H9 (cell line): ENCODE data around the gene NPTXR. TPM values are rescaled to one million over a fixed set of nuclear protein-coding genes. Genes with fewer than 3 reads are reported as not detected.

ENCODE experiments used
- DNase-seq: peaks from one replicate; pipeline ENCODE4 v3.0.0-alpha.2; 2017
- H2AFZ ChIP-seq: one replicate; pipeline ENCODE4 v1.6.1; 2013; ENCODE audit warnings: mild to moderate bottlenecking, low read length, control low read depth, moderate library complexity
- H2AK5ac ChIP-seq: 2 replicates; pipeline ENCODE4 v1.6.1; 2013; ENCODE audit warnings: low read length, control low read depth, mixed read lengths; ENCODE audit not compliant: insufficient read length
- H2BK120ac ChIP-seq: one replicate; pipeline ENCODE4 v1.6.1; 2013; ENCODE audit warnings: low read depth, mild to moderate bottlenecking, low read length, control low read depth, inconsistent platforms; ENCODE audit not compliant: poor library complexity, severe bottlenecking
- H2BK12ac ChIP-seq: 2 replicates; pipeline ENCODE4 v1.6.1; 2013; ENCODE audit warnings: low read length, control low read depth, mixed read lengths, low read depth; ENCODE audit not compliant: insufficient read length
- H2BK15ac ChIP-seq: 2 replicates; pipeline ENCODE4 v1.6.1; 2013; ENCODE audit warnings: low read depth, low read length, control low read depth
- H2BK20ac ChIP-seq: one replicate; pipeline ENCODE4 v1.6.1; 2013; ENCODE audit warnings: low read depth, mild to moderate bottlenecking, low read length, control low read depth, inconsistent platforms; ENCODE audit not compliant: poor library complexity, severe bottlenecking
- H2BK5ac ChIP-seq: 2 replicates; pipeline ENCODE4 v1.6.1; 2013; ENCODE audit warnings: low read length, control low read depth, mixed read lengths; ENCODE audit not compliant: insufficient read length
- H3K14ac ChIP-seq: 2 replicates; pipeline ENCODE4 v1.6.1; 2013; ENCODE audit warnings: low read length, control low read depth; ENCODE audit not compliant: insufficient read depth
- H3K18ac ChIP-seq: 2 replicates; pipeline ENCODE4 v1.6.1; 2013; ENCODE audit warnings: low read depth, mild to moderate bottlenecking, mixed read lengths, low read length, control low read depth; ENCODE audit not compliant: insufficient read length
- H3K23ac ChIP-seq: 2 replicates; pipeline ENCODE4 v1.6.1; 2013; ENCODE audit warnings: low read length, control low read depth, mixed read lengths, low read depth; ENCODE audit not compliant: insufficient read length
- H3K23me2 ChIP-seq: 2 replicates; pipeline ENCODE4 v1.6.1; 2013; ENCODE audit warnings: low read depth, mild to moderate bottlenecking, mixed read lengths, low read length, control low read depth; ENCODE audit not compliant: insufficient read length, poor library complexity, severe bottlenecking
- H3K27ac ChIP-seq: 2 replicates; pipeline ENCODE4 v1.5.1; 2013; ENCODE audit warnings: low read length, control low read depth, mixed read lengths, low read depth; ENCODE audit not compliant: insufficient read length
- H3K27me3 ChIP-seq: 2 replicates; pipeline ENCODE4 v1.6.1; 2013; ENCODE audit warnings: low read length, control low read depth, inconsistent platforms; ENCODE audit not compliant: insufficient read depth
- H3K4ac ChIP-seq: 2 replicates; pipeline ENCODE4 v1.6.1; 2013; ENCODE audit warnings: low read depth, mild to moderate bottlenecking, control low read depth, inconsistent platforms, low read length, moderate library complexity
- H3K4me1 ChIP-seq: 2 replicates; pipeline ENCODE4 v1.6.1; 2013; ENCODE audit warnings: low read length, control low read depth, inconsistent platforms; ENCODE audit not compliant: insufficient read depth
- H3K4me2 ChIP-seq: 2 replicates; pipeline ENCODE4 v1.6.1; 2013; ENCODE audit warnings: low read length, control low read depth, mixed read lengths; ENCODE audit not compliant: insufficient read length, insufficient read depth
- H3K56ac ChIP-seq: 2 replicates; pipeline ENCODE4 v1.6.1; 2013; ENCODE audit warnings: low read depth, mild to moderate bottlenecking, mixed read lengths, low read length, control low read depth; ENCODE audit not compliant: insufficient read length
- H3K79me1 ChIP-seq: 2 replicates; pipeline ENCODE4 v1.6.1; 2013; ENCODE audit warnings: low read depth, mild to moderate bottlenecking, moderate library complexity, low read length, control low read depth, inconsistent platforms; ENCODE audit not compliant: insufficient read depth, poor library complexity, severe bottlenecking
- H3K79me2 ChIP-seq: 2 replicates; pipeline ENCODE4 v1.6.1; 2013; ENCODE audit warnings: low read length, control low read depth, inconsistent platforms; ENCODE audit not compliant: insufficient read depth
- H3K9ac ChIP-seq: 2 replicates; pipeline ENCODE4 v1.6.1; 2013; ENCODE audit warnings: low read length, control low read depth, mixed read lengths; ENCODE audit not compliant: insufficient read length; ENCODE audit errors: extremely low read depth
- H3K9me3 ChIP-seq: one replicate; pipeline ENCODE4 v1.6.1; 2013; ENCODE audit warnings: low read depth, low read length, inconsistent platforms; ENCODE audit not compliant: control insufficient read depth
- H3T11ph ChIP-seq: one replicate; pipeline ENCODE4 v1.6.1; 2013; ENCODE audit warnings: mild to moderate bottlenecking, low read length, control low read depth, inconsistent platforms
- H4K20me1 ChIP-seq: one replicate; pipeline ENCODE4 v1.6.1; 2013; ENCODE audit not compliant: control insufficient read depth, insufficient read length, insufficient read depth
- H4K5ac ChIP-seq: 2 replicates; pipeline ENCODE4 v1.6.1; 2013; ENCODE audit warnings: low read depth, mild to moderate bottlenecking, mixed read lengths, low read length, control low read depth; ENCODE audit not compliant: insufficient read length
- H4K8ac ChIP-seq: replicated peaks from 2 replicates; pipeline ENCODE4 v1.6.1; 2013; ENCODE audit warnings: low read length, control low read depth, mixed read lengths, low read depth; ENCODE audit not compliant: insufficient read length
- H4K91ac ChIP-seq: 2 replicates; pipeline ENCODE4 v1.6.1; 2013; ENCODE audit warnings: low read depth, mild to moderate bottlenecking, moderate library complexity, mixed read lengths, low read length, control low read depth; ENCODE audit not compliant: insufficient read length
- H3K27ac Mint-ChIP-seq, 3 experiments: 2 replicates in 2 of 3; 3 replicates in 1 of 3; pipeline ENCODE4 v1.8.0; 2020 to 2021; ENCODE audit warnings: mixed read lengths in 3 of 3, mild to moderate bottlenecking in 1 of 3, moderate library complexity in 1 of 3
- H3K27me3 Mint-ChIP-seq: 2 replicates; pipeline ENCODE4 v1.8.0; 2021; ENCODE audit warnings: low read depth, mild to moderate bottlenecking, moderate library complexity, mixed read lengths
- H3K36me3 Mint-ChIP-seq, 3 experiments: 2 replicates in 2 of 3; 3 replicates in 1 of 3; pipeline ENCODE4 v1.8.0; 2020 to 2021; ENCODE audit warnings: low read depth in 3 of 3, mixed read lengths in 3 of 3; ENCODE audit not compliant: insufficient read depth in 1 of 3
- H3K4me1 Mint-ChIP-seq, 2 experiments: 2 replicates each; pipeline ENCODE4 v1.8.0; 2020; ENCODE audit warnings: mixed read lengths in 2 of 2
- H3K4me3 Mint-ChIP-seq, 2 experiments: 2 replicates in 1 of 2; 3 replicates in 1 of 2; pipeline ENCODE4 v1.8.0; 2020 to 2021; ENCODE audit warnings: mild to moderate bottlenecking in 2 of 2, mixed read lengths in 2 of 2, moderate library complexity in 1 of 2
- H3K9me3 Mint-ChIP-seq, 2 experiments: 2 replicates in 1 of 2; 3 replicates in 1 of 2; pipeline ENCODE4 v1.8.0; 2020; ENCODE audit warnings: mild to moderate bottlenecking in 2 of 2, mixed read lengths in 2 of 2, moderate library complexity in 1 of 2
- CTCF ChIP-seq: fragments of 200-600 bp; sonication (generic); conservative IDR thresholded peaks from 3 replicates; pipeline ENCODE4 v1.8.0; 2021; ENCODE audit warnings: antibody characterized with exemption, mild to moderate bottlenecking
- WGBS: extraction: QIAGEN DNeasy Blood & Tissue Kit; methylation state at CpG from one replicate; pipeline ENCODE4 v1.1.7; 2013; ENCODE audit warnings: missing lambda C conversion rate, low lambda C conversion rate, mixed read lengths; ENCODE audit not compliant: insufficient read length; ENCODE audit errors: extremely low coverage; 5-methylcytosine and 5-hydroxymethylcytosine counted together
- total RNA-seq: library from RNA; stranded (reverse); gene quantifications from 2 replicates; pipeline ENCODE4 v1.2.1, GENCODE V29; 2021

NPTXR gene
- total RNA-seq, 1 experiment from 2014 or later = 8.1 TPM

- H3K18ac ChIP-seq = no peak overlapping the region
- H4K5ac ChIP-seq = no peak overlapping the region
- no peak overlapping the region for H3K9ac ChIP-seq
- WGBS = no CpG with 5 or more reads among the region's 34 CpGs
- no peak overlapping the region for H4K91ac ChIP-seq
- H3K9me3 Mint-ChIP-seq = no peaks in the 10 kb centered on the region; a peak in 1 of 5 replicates
- no peak overlapping the region for H2BK12ac ChIP-seq
- no peak for TF ChIP-seq CTCF
- peaks cover 71% of the 10 kb centered on the region for H3K27me3 Mint-ChIP-seq
- H2AK5ac ChIP-seq = no peak overlapping the region
- peaks cover 21% of the 10 kb centered on the region; the same call in 1 of the 2 replicates for H3K27me3 ChIP-seq
- peaks cover 19 to 35% of the 10 kb centered on the region in 2 experiments for H3K4me1 Mint-ChIP-seq
- H3T11ph ChIP-seq = no peak overlapping the region
- H3K23me2 ChIP-seq = peaks cover 4% of the 10 kb centered on the region
- no peak overlapping the region for H4K8ac ChIP-seq
- H3K9me3 ChIP-seq = no peaks in the 10 kb centered on the region
- H2BK20ac ChIP-seq = no peak overlapping the region
- no peak overlapping the region for H3K27ac ChIP-seq
- H3K4me1 ChIP-seq = no peaks in the 10 kb centered on the region; the same call in 1 of the 2 replicates
- H3K4ac ChIP-seq = no peak overlapping the region
- H3K27ac Mint-ChIP-seq = no peak overlapping the region
- H3K79me2 ChIP-seq = no peaks in the 10 kb centered on the region
- H2AFZ ChIP-seq = no peak overlapping the region
- peak overlapping the region; percentile 61 for H3K14ac ChIP-seq
- no peak overlapping the region for H2BK15ac ChIP-seq
- no peak overlapping the region for H2BK120ac ChIP-seq
- peak overlapping the region; percentile 66 to 83 for H3K4me3 Mint-ChIP-seq
- H3K4me2 ChIP-seq = peak overlapping the region; percentile 32
- no peak overlapping the region for H3K23ac ChIP-seq
- no peak overlapping the region for H3K56ac ChIP-seq
- no peaks in the 10 kb centered on the region for H3K79me1 ChIP-seq
- peaks cover 0 to 2% (median 0%) of the 10 kb centered on the region in 3 experiments; a peak in 3 of 7 replicates for H3K36me3 Mint-ChIP-seq
- peaks cover 3% of the 10 kb centered on the region for H4K20me1 ChIP-seq
- DNase-seq = no peak
- no peak overlapping the region for H2BK5ac ChIP-seq
Measured at GRCh38 chr22:38842512-38843200, 1.2 kb downstream of the NPTXR start.
